Muscle layer of colon (tissue), 2 donors: ENCODE data around the gene PCSK7.
A peak's percentile ranks its signal among the peaks of the same experiment; 100 is the strongest.
"Not testable (repeated sequence)": the region's sequence is repeated elsewhere in the genome, so short reads cannot be mapped to it uniquely, and the experiment has no call there.

Experiments used
- H3K27ac ChIP-seq: one replicate; pipeline ENCODE4 v1.7.0; 2013; ENCODE audit warnings: low read depth, mild to moderate bottlenecking, low read length, moderate library complexity
- H3K27me3 ChIP-seq, 2 donors: one replicate each; pipeline ENCODE4 v1.7.0; 2013; ENCODE audit warnings: low read length in 2 of 2, mild to moderate bottlenecking in 2 of 2; ENCODE audit not compliant: insufficient read depth in 2 of 2, control insufficient read depth in 1 of 2
- H3K36me3 ChIP-seq: one replicate; pipeline ENCODE4 v1.7.0; 2013; ENCODE audit warnings: mild to moderate bottlenecking, low read length; ENCODE audit not compliant: insufficient read depth
- H3K4me1 ChIP-seq: one replicate; pipeline ENCODE4 v1.7.0; 2013; ENCODE audit warnings: mild to moderate bottlenecking, low read length; ENCODE audit not compliant: insufficient read depth
- H3K4me3 ChIP-seq, 2 donors: one replicate each; pipeline ENCODE4 v1.7.0; 2013; ENCODE audit warnings: low read length in 2 of 2, low read depth in 1 of 2, mild to moderate bottlenecking in 1 of 2, moderate library complexity in 1 of 2
- H3K9ac ChIP-seq: one replicate; pipeline ENCODE4 v1.7.0; 2013; ENCODE audit warnings: low read length
- H3K9me3 ChIP-seq: one replicate; pipeline ENCODE4 v1.7.0; 2013; ENCODE audit warnings: mild to moderate bottlenecking, low read length
- donor health status: abdominal sarcoma.
- donor health status: Adenocarcinoma of cecum.

The PCSK7 gene

GRCh38 chr11:117209351-117210125, 22.3 kb downstream of the PCSK7 start:
- H3K4me1 ChIP-seq: peaks cover 10% of the 10 kb centered on the region
- peaks cover 27% of the 10 kb centered on the region for H3K36me3 ChIP-seq
- H3K9ac ChIP-seq, H3K9me3 ChIP-seq, H3K27me3 ChIP-seq, H3K4me3 ChIP-seq: not testable (repeated sequence)
- H3K27ac ChIP-seq: peak overlapping the region; percentile 66

GRCh38 chr11:117208710-117209109, 23.2 kb downstream of the PCSK7 start:
- not testable (repeated sequence) for H3K27me3 ChIP-seq, H3K9ac ChIP-seq, H3K9me3 ChIP-seq, H3K4me3 ChIP-seq, H3K27ac ChIP-seq
- Histone ChIP-seq H3K4me1 (peaks cover 19% of the 10 kb centered on the region), H3K36me3 (peaks cover 30% of the 10 kb centered on the region)

GRCh38 chr11:117207481-117207880, 24.4 kb downstream of the PCSK7 start:
- H3K4me3 ChIP-seq, H3K27ac ChIP-seq, H3K27me3 ChIP-seq, H3K9me3 ChIP-seq, H3K9ac ChIP-seq: not testable (repeated sequence)
- H3K36me3 ChIP-seq: peaks cover 32% of the 10 kb centered on the region
- peaks cover 19% of the 10 kb centered on the region for H3K4me1 ChIP-seq

- H3K4me1 ChIP-seq: peaks cover 19% of the 10 kb centered on the region
- not testable (repeated sequence) for H3K9me3 ChIP-seq, H3K27me3 ChIP-seq, H3K9ac ChIP-seq, H3K27ac ChIP-seq, H3K4me3 ChIP-seq
- peaks cover 38% of the 10 kb centered on the region for H3K36me3 ChIP-seq
Observed at GRCh38 chr11:117206859-117207258, 25.0 kb downstream of the PCSK7 start.

GRCh38 chr11:117206111-117206510, 25.8 kb downstream of the PCSK7 start:
- H3K27me3 ChIP-seq, H3K9ac ChIP-seq, H3K4me3 ChIP-seq, H3K9me3 ChIP-seq: not testable (repeated sequence)
- Histone ChIP-seq H3K4me1 (peaks cover 19% of the 10 kb centered on the region), H3K27ac (peak overlapping the region; percentile 76), H3K36me3 (peaks cover 46% of the 10 kb centered on the region)

GRCh38 chr11:117205211-117205818, 26.6 kb downstream of the PCSK7 start:
- Histone ChIP-seq H3K9me3 (no peaks in the 10 kb centered on the region), H3K27ac (peak overlapping the region; percentile 96), H3K4me3 (peak overlapping the region in 1 of 2 donors; percentile 97), H3K4me1 (peaks cover 19% of the 10 kb centered on the region), H3K27me3 (no peaks in the 10 kb centered on the region), H3K9ac (peak overlapping the region; percentile 99), H3K36me3 (peaks cover 54% of the 10 kb centered on the region)

- H3K9ac ChIP-seq: peak overlapping the region; percentile 99
- peak overlapping the region in 1 of 2 donors; percentile 97 for H3K4me3 ChIP-seq
- no peaks in the 10 kb centered on the region for H3K27me3 ChIP-seq
- peak overlapping the region; percentile 96 for H3K27ac ChIP-seq
- peaks cover 58% of the 10 kb centered on the region for H3K36me3 ChIP-seq
- peaks cover 19% of the 10 kb centered on the region for H3K4me1 ChIP-seq
- no peaks in the 10 kb centered on the region for H3K9me3 ChIP-seq
Observed at GRCh38 chr11:117204283-117205080, 27.4 kb downstream of the PCSK7 start.

- Histone ChIP-seq H3K4me1 (peaks cover 24% of the 10 kb centered on the region), H3K36me3 (peaks cover 58% of the 10 kb centered on the region), H3K27me3 (no peaks in the 10 kb centered on the region), H3K9ac (peak overlapping the region; percentile 99), H3K27ac (peak overlapping the region; percentile 96), H3K4me3 (peak overlapping the region; percentile 86 to 97), H3K9me3 (no peaks in the 10 kb centered on the region)
Observed at GRCh38 chr11:117203069-117203407, 28.8 kb downstream of the PCSK7 start.

GRCh38 chr11:117202386-117203068, 29.3 kb downstream of the PCSK7 start:
- H3K27ac ChIP-seq: peak overlapping the region; percentile 96
- H3K4me1 ChIP-seq: peaks cover 26% of the 10 kb centered on the region
- peaks cover 58% of the 10 kb centered on the region for H3K36me3 ChIP-seq
- no peaks in the 10 kb centered on the region for H3K9me3 ChIP-seq
- H3K9ac ChIP-seq: peak overlapping the region; percentile 99
- H3K27me3 ChIP-seq: no peaks in the 10 kb centered on the region
- peak overlapping the region; percentile 86 to 97 for H3K4me3 ChIP-seq

GRCh38 chr11:117201658-117202305, 30.1 kb downstream of the PCSK7 start:
- Histone ChIP-seq H3K27me3 (no peaks in the 10 kb centered on the region), H3K9ac (peak overlapping the region; percentile 99), H3K9me3 (no peaks in the 10 kb centered on the region), H3K4me1 (peaks cover 32% of the 10 kb centered on the region), H3K4me3 (peak overlapping the region; percentile 86 to 97), H3K36me3 (peaks cover 58% of the 10 kb centered on the region), H3K27ac (peak overlapping the region; percentile 96)
